Measurements from ENCODE around the gene GNPTAB. TPM values are rescaled to one million over a fixed set of nuclear protein-coding genes. Genes with fewer than 3 reads are reported as not detected.

GNPTAB gene
- polyA plus RNA-seq, 3 donors = 34.5 to 39.5 (median 35.2) TPM

DNA sequence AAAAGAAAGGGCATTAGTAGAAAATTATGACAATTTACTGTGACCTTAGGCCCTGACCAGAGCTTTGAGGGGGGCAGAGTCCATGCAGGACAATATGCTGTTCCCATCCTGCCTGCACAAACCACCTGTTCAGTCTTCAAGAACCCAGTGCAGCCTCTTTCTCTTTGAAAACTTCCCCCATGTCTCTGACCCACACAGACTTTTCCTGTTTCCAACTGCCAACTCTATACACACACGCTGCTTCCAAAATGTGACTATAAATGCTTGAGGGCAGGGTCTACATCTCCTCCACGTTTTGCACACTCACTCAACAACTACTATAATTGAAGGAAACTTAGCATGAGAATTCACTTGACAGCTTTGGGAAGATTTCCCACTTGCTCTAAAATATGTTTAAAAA lies 54.9 kb downstream of the GNPTAB start:
- DNase-seq (ENCODE audit: low read depth in 3 of 3, low spot score in 2 of 3) = no peak

DNA sequence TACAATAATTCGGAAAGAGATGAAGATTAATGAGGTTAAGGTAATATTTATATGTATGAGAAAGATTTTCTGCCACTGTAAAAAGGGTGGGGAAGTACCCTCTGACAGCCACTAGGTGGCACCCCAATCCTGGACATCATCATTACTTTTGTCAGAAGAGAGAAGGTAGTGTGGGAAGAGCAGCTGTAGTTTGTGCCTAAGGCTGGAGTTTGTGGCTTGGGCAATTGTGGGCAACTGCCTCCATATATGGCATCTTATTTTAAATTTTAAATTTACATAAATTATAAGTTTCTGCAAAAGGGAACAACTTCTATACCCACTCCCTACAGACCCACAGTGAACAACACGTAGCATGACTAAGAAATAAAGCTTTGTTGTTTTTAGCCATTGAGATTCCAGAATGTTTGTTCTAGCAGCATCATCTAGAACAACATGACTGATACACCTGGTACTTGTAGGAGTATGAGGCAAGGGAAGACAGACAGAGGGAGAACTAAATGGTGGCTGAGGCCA lies 57.1 kb downstream of the GNPTAB start:
- peak; percentile 21 to 26 (median 23) for DNase-seq (ENCODE audit: low read depth in 3 of 3, low spot score in 2 of 3)

DNA sequence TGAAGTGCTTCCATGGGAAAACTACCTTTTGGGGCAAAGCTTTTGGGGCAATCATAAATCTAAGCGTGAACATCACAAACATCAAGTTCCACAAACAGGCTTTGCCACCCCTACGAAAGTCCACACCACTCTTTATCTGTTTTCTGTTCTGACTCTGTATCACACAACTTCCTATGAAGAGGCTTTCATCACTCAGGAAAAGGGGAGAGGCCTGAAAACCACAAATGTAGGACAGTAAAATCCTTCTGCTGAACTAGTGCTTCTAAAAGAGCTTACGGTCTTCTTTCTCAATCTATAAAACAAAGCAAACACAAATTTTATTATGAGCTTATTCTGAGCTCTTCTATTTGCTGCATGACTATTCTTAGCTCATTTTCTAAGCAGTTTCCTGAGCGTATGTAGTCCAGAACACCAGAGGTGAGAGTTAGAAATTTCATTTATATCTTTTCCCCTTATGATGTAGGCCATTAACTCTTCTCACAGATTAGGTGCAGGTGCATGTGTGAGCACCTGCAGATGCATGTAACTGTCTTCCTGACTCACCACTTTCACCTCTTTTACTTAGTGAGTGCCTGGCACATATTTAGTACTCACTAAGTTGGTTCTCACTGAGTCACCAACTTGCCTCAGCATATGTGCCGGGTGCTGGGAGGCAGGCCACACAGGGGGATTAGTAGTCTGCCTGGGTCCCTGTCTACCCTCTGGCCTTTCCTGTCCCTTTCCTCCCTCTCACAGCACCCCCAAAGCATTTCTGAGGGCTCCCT lies 58.6 kb downstream of the GNPTAB start:
- DNase-seq (ENCODE audit: low read depth in 3 of 3, low spot score in 2 of 3) = no peak

DNA sequence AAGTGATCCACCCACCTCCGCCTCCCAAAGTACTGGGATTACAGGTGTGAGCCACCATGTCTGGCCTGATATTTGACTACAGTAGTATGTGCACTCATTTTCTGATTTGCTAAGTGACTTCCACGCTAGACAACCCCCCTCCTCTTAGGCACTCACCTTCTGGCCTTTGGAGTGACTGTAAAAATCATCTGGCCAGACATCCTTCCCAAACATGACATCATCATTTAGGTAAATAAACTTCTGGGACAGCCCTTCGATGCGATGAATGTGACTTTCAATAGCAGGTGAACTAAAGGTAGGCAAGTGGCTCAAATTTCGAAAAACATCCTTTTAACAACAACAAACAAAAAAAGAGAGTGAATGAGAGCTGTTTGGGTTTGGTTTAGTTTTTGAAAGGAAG lies 60.9 kb downstream of the GNPTAB start:
- no peak for DNase-seq (ENCODE audit: low read depth in 3 of 3, low spot score in 2 of 3)

DNA sequence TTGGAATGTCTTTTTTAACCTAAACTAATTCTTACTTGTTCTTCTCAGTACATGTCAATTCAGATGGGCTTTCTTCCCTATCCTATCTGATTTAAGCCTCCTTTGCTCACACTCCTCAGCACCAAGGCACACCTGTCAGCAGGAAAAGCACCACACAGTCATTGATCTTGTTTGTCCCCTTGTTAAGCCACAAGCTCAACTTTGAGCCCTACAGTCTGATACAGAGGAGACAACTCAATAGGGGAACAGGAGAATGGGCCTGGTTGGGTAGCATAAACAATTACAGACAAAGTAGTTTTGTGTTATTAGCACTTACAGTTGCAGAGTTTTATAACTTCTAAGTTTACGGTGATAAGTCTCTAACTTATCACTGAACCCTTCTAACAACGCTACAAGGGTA lies 62.0 kb downstream of the GNPTAB start:
- DNase-seq (ENCODE audit: low read depth in 3 of 3, low spot score in 2 of 3) = no peak

DNA sequence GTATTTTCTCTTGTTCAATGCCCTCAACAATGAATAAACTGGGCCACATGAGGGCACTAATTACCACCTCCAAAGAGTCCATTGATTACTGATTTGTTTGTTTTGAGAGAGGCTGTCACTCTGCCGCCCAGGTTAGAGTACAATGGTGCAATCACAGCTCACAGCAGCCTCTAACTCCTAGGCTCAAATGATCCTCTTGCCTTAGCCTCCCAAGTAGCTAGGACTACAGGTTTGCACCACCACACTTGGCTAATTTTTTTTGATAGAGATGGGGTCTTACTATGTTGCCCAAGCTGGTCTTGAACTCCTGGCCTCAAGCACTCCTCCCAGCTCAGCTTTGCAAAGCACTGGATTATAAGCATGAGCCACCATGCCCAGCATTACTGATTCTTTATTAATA lies 63.2 kb downstream of the GNPTAB start:
- no peak for DNase-seq (ENCODE audit: low read depth in 3 of 3, low spot score in 2 of 3)

DNA sequence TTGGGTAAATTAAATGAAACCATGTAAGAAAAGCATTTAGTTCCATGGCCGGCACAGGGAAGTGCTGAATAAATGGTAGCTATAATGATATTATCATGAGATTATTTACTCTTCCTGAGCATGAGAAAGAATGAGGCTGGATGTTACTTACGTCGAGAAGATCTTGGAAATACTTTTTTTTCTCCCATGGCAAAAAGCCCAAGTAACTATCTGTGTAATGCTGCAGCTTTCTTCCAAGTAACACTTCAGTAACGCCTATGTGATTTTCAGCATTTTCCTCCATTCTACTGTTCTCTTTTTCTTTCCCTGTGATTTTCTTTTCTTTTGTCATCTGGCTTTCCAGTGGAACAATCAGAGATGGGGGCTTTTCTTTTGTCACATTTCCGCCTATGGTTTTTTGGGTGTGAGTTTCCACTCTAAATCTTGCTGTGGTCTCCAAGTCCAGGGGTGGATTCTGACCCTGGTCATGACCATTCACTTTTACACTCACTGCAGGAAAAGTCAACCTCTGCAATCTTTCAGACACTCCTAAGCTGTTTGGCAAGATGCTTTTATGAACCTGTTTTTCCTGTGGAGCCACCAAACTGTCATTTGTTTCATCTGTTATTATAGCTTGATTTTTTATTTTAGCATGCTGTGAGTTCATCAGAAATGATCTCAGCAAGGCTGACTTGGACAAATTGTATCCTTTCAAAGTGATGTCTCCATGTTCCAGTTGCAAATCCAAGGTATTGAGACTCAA lies 66.5 kb downstream of the GNPTAB start:
- DNase-seq (ENCODE audit: low read depth in 3 of 3, low spot score in 2 of 3) = no peak

DNA sequence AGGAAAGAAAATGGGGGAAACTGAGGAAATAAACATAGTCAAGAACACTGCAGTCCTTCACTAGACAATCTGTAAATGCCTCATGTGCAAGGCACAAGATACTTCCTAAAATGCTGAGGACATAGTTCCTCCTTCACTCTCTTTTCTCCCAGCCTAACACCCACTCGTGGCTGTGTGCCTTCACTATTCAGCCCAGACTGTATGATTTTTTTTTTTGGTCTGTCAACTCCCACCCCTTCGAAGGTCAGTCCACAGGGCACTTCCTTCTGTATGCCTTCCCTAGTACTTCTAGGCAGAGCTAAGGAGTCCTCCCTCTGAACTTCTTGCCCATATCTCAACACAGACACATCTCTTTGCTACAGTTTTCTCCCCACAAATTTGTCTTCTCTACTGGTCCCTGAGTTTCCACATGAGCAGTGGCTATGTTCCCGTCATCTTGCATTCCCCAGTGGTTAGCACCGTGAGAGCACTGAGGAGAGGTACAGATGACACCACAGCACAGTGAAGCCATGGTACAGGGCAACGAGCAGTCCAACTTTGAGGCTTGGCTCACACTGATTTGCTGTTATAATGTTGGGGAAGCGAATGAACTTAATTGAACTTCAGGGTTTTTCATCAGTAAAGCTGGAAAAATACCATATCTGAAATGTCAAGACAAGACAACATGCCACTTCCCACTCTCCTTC lies 67.4 kb downstream of the GNPTAB start:
- no peak for DNase-seq (ENCODE audit: low read depth in 3 of 3, low spot score in 2 of 3)

DNA sequence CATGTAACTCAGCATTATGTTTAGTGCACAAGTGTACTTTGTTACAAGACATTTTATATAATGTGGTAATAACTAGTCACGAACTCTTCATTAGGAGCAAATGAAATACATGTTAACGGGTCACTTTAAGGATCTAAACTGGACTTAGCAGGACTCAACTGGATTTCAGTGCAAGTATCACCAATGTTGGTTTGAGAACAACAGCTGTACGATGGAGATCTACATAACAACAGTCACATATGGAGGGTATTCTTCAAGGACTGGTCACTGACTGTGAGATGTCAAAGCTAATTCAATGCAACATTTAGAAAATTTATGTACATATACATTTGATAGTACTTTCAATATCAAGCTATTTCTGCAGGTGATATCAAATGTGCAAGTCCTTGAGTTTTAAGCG lies 69.0 kb downstream of the GNPTAB start:
- DNase-seq (ENCODE audit: low read depth in 3 of 3, low spot score in 2 of 3) = no peak

DNA sequence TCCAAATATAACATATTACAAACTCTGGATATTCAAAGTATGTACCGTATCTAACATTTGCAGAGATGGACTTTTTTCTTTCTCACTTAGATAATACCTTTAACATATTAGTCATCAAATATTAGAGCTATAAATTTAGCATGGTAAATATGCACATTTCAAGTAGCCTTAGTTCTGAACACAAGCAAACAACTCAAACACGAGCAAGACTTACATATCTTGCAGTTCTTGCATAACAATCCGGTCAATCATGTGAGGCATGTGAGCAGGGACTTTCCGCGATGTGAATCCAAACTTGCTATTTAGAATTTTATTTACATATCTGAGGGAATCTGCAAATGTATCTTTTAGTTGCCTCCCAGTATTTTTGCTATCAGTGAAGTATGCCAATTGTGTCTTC lies 69.4 kb downstream of the GNPTAB start:
- no peak for DNase-seq (ENCODE audit: low read depth in 3 of 3, low spot score in 2 of 3)

DNA sequence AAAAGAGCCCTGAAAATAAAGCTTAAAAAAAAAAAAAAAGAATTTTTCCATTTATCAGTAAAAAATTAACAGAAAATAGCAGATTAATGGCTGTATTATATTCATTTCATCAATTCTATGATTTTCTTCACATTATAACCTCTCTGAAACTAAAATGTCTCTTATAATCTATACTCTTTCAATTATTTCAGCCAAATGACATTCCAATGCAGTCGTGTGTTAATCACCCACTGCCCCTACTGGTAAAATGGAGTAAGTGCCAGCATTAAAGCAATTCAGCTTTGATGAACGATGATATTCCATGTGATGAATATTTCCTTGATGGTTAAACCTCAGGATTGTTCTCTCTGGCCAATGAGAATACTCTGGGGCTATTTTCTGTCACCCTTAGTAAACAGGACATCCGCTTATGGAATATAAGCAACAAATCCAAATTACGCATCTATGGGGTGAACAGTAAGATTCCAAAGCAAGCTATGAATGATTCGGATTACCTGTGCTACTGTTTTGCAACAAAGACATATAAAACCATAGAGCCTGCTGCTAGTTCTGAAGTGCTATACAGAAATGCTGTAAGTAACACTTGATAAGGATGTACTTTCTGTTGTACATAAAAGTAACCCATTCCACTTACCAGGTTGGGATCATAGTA lies 71.2 kb downstream of the GNPTAB start:
- DNase-seq (ENCODE audit: low read depth in 3 of 3, low spot score in 2 of 3) = no peak

DNA sequence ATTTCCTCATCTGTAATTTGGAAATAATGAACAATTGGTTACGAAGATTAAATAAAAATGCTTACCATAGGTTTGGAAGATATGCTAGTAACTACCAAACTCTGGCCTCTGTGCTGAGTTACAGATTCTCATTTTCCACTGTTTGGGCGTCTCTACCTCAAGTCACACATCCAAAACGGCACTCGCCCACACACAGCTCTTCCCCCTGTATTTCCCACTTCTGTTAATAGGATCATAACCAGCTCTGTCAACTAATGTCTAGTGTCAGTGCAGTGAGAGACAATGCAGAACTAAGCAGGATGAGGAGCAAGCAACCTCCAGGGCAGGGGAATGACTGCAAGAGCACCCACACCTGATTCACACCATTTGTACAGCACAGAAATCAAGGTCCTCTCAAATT lies 80.6 kb downstream of the GNPTAB start:
- DNase-seq (ENCODE audit: low read depth in 3 of 3, low spot score in 2 of 3) = no peak

DNA sequence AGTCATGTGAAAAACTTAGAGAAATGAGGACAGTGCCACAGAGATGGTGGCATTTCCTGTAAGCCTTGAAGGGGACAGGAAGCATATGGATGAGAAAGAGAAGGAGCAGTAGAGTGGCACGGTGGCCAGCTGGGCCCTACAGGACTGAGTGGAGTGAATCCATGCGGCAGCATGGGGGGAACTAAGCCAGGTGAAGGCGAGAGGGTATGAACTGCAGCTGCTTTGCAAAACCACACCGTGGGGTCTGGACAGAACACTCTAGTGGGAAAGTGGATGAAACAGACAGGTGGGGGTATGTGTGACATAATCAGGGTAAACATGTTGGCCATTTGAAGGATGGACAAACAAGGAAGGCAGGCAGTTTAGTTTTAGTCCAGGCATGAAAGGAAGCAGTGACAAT lies 81.1 kb downstream of the GNPTAB start:
- no peak for DNase-seq (ENCODE audit: low read depth in 3 of 3, low spot score in 2 of 3)

DNA sequence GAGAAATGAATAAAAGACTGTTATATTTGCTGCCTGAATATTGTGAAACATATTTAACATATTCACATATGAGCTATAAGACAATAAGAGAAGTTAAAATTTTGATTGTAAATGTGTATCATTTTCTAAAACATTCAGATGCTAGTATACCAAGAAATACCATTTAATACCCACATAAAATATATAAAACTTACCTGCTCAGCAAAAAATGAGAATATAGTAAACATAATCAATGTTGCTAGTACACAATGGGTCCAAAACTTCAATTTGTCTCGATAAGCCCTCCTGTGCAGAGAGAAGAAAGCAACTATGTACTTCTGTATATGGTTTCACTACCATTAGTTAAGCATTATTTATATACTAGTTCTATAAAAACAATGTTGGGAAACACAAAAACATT lies 81.9 kb downstream of the GNPTAB start:
- DNase-seq (ENCODE audit: low read depth in 3 of 3, low spot score in 2 of 3) = no peak

DNA sequence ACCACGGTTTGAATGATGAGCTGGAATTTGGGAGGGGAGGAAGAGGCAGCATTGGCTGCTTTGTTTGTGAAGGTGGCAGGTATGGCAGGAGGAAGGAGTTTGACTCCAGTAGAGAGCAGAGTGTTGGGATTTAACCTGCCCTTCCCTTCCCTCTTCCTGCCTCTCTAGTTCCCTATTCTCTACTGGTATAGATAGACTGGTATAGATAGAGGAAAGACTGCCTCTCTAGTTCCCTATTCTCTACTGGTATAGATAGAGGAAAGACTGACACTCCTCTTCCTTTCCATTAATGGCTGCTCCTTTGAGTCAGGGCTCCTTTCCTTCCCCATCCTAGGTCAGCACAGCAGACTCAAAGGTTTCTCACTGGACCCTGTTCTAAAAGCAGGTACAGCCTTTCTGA lies 83.1 kb downstream of the GNPTAB start:
- no peak for DNase-seq (ENCODE audit: low read depth in 3 of 3, low spot score in 2 of 3)

DNA sequence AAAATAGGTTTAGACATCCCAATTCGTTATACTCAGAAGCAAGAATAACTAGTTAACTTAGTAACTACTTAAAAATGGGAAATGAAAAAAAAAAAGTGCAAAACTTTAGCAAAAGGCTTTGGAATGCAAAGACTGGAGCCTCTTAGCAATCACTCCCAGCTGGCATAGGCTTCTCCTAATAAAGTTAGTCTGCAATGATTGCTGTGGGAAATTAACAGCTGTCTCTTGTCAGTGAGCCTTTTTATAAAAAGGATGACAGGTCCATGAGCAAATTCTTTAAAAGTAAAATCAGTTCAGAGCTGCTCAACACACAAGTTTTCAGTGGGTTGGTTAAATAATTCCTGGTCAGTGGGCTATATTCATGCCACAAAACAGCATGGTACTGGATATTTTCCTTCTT lies 84.1 kb downstream of the GNPTAB start:
- DNase-seq (ENCODE audit: low read depth in 3 of 3, low spot score in 2 of 3) = no peak

DNA sequence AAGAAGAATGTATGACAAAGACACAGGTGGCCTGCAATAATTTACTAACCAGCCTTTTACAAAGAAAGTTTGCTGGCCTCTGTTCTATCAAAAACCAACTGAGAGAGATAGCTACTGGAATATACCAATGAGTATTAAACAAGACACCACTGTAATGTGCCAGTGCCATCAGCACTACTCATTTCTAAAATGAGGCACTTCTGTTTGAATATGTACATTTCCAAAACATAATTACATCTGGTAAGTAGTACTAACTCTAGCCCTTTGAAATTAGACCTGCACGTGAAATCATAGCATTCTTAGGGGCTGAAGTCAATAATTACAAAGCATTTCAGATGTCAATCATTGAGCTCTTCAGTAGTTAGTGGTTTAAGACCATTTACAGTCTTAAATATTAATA lies 84.6 kb downstream of the GNPTAB start:
- no peak for DNase-seq (ENCODE audit: low read depth in 3 of 3, low spot score in 2 of 3)

DNA sequence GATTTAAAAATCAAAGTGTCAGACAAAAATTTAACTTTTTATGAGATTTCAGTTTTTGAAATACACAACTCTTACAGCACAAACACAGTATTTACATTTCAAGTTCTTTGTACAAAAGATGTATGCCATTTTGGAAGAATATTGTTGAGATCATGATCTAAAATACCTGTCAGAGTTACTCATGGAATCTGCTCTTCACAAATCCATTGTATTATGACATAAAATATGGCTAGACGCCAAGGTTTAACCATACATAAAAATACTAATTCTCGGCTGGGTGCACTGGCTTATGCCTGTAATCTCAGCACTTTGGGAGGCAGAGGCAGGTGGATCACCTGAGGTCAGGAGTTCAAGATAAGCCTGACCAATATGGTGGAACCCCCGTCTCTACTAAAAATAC lies 85.3 kb downstream of the GNPTAB start:
- DNase-seq (ENCODE audit: low read depth in 3 of 3, low spot score in 2 of 3) = no peak

DNA sequence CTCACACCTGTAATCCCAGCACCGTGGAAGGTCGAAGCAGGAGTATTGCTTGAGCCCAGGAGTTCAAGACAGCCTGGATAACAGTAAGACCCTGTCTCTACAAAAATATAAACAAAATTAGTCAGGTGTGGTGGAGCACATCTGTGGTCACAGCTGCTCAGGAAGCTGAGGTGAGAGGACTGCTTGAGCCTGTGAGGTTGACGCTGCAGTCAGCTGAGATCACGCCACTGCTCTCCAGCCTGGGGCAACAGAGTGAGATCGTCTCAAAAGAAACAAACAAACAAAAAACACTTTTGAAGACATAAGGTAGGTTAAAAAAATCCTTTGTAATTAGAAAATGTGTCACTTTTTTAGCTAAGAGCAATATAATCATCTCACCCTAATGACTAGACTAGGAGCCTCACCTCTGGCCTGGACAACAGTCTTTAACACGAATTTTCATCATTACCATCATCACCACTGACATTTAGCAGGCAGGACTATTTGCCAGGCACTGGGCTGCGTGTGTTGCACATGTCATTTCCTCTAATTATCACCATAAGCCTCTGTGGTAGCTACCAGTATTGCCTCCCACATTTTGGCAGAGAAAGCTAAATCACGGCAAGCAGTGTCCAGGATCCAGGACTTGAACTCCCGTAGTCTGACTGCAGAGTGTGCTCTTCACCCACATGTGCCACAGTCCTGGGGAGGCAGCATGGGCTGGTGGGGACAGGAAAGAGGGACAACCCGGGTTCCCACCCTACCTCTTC lies 86.9 kb downstream of the GNPTAB start:
- no peak for DNase-seq (ENCODE audit: low read depth in 3 of 3, low spot score in 2 of 3)

DNA sequence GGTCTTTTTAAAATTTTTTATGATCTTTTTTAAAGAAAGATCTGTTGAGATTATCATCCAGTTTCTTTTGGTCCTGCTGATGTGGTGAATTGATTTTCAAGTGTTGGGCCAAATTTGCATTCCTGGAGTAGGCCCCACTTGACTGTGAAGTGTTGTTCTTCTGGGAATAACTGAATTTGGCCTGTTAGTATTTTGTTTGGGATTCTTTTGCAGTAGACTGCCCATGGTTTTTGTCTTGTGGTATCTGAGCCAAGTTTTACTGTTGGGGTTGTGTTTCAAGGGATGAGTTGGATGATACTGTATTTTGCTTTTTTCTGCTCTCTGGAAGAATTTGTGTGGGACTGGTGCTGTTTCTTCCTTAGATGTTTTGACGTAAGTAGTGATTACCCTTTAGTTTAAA lies 87.5 kb downstream of the GNPTAB start:
- DNase-seq (ENCODE audit: low read depth in 3 of 3, low spot score in 2 of 3) = no peak
